Esophagus muscularis mucosa (tissue), 4 donors: ENCODE measurements around the gene HOXD9. TPM values are rescaled to one million over a fixed set of nuclear protein-coding genes. Genes with fewer than 3 reads are reported as not detected.

Experiments
- DNase-seq: peaks from one replicate; pipeline ENCODE4 v3.0.0-alpha.2; 2017; ENCODE audit errors: extremely low spot score
- H3K27ac ChIP-seq, 4 donors: fragments of 200-600 bp; sonication (generic); replicated peaks in 1 of 4; 1 replicate in 3 of 4; 2 replicates in 1 of 4; pipeline ENCODE4 v1.5.1; 2016 to 2019; ENCODE audit warnings: mild to moderate bottlenecking in 1 of 4
- H3K27me3 ChIP-seq, 4 donors: fragments of 200-600 bp; sonication (generic); one replicate each; pipeline versions ENCODE4 v1.5.1 to v1.6.0; 2016 to 2019
- H3K36me3 ChIP-seq, 4 donors: fragments of 200-600 bp; sonication (generic); one replicate each; pipeline ENCODE4 v1.5.1; 2016 to 2019
- H3K4me1 ChIP-seq, 4 donors: fragments of 200-600 bp; sonication (generic); one replicate each; pipeline ENCODE4 v1.5.1; 2016 to 2019
- H3K4me3 ChIP-seq, 4 donors: fragments of 200-600 bp; sonication (generic); 1 replicate in 2 of 4; 2 replicates in 2 of 4; pipeline ENCODE4 v1.5.1; 2016 to 2019; ENCODE audit warnings: mild to moderate bottlenecking in 4 of 4, moderate library complexity in 1 of 4
- H3K9me3 ChIP-seq, 4 donors: fragments of 200-600 bp; sonication (generic); 1 replicate in 3 of 4; 2 replicates in 1 of 4; pipeline ENCODE4 v1.5.1; 2016 to 2019
- CTCF ChIP-seq, 3 experiments: fragments of 200-600 bp in 2 of 3; fragments of 450-650 bp in 1 of 3; sonication (generic) in 2 of 3; IDR thresholded peaks; one replicate each; pipeline ENCODE4 v1.5.1; 2017 to 2019; ENCODE audit warnings: antibody characterized with exemption in 3 of 3, mild to moderate bottlenecking in 2 of 3, moderate library complexity in 1 of 3
- EP300 ChIP-seq: sonication (generic); formaldehyde crosslinking; IDR thresholded peaks from one replicate; pipeline ENCODE4 v1.6.1; 2017; ENCODE audit warnings: antibody characterized with exemption
- POLR2A ChIP-seq: fragments of 450-650 bp; IDR thresholded peaks from one replicate; pipeline ENCODE4 v1.6.1; 2017; ENCODE audit warnings: antibody characterized with exemption, moderate library complexity, mild to moderate bottlenecking, low read depth
- POLR2AphosphoS5 ChIP-seq, 2 donors: sonication (generic); formaldehyde crosslinking; IDR thresholded peaks; one replicate each; pipeline ENCODE4 v1.6.1; 2017; ENCODE audit warnings: antibody characterized with exemption in 2 of 2
- WGBS: methylation state at CpG from one replicate; pipeline ENCODE4 v1.1.5; 2018; 5-methylcytosine and 5-hydroxymethylcytosine counted together
- intact Hi-C: fragments of 100-400 bp; cut with DNase I; formaldehyde crosslinking; loops from one replicate; pipeline ENCODE4 v1.15.1; 2023
- total RNA-seq, 4 donors: library from RNA; depleted of rRNA; stranded (reverse); fragments of >200 nt; gene quantifications; one replicate each; pipeline versions ENCODE4 v1.1.0 to v1.2.1, GENCODE V29; 2016

The HOXD9 gene
- total RNA-seq, 4 donors from 2014 or later, result 0.83 to 2.2 (median 0.99) TPM

GRCh38 chr2:176092270-176093144, 30.0 kb upstream of the HOXD9 start, which contains the start of gene HOXD13:
TSS of gene HOXD13 (plus strand) at chr2:176092721. CDS start at chr2:176092891, 170 bp downstream.
- no peak for TF ChIP-seq POLR2AphosphoS5 (IDR thresholded peaks at IDR 0.05)
- no peak for TF ChIP-seq CTCF (IDR thresholded peaks at IDR 0.05)
- TF ChIP-seq EP300, result no peak
- no peak for TF ChIP-seq POLR2A

GRCh38 chr2:176093145-176093897, 29.2 kb upstream of the HOXD9 start:
- no peak overlapping the region for H3K27ac ChIP-seq
- TF ChIP-seq EP300 (no peak), CTCF (IDR thresholded peaks at IDR 0.05) (no peak), POLR2AphosphoS5 (IDR thresholded peaks at IDR 0.05) (no peak), POLR2A (no peak)
- H3K4me1 ChIP-seq, result peaks cover 19 to 48% (median 45%) of the 10 kb centered on the region in 4 donors
- H3K27me3 ChIP-seq, result peaks cover 3 to 100% (median 90%) of the 10 kb centered on the region in 4 donors
- 3% methylated on average over 37 of the region's 53 CpGs for whole genome bisulfite sequencing
- peak overlapping the region; percentile 31 to 52 (median 45) for H3K4me3 ChIP-seq
- intact Hi-C loops, result no loop called here
- no peaks in the 10 kb centered on the region for H3K9me3 ChIP-seq
- no peaks in the 10 kb centered on the region for H3K36me3 ChIP-seq
- DNase-seq, result no peak

More at GRCh38 chr2:176092270-176093144, 30.0 kb upstream of the HOXD9 start, which contains the start of gene HOXD13:
- H3K4me1 ChIP-seq, result peaks cover 25 to 46% (median 43%) of the 10 kb centered on the region in 4 donors
- DNase-seq, result no peak
- H3K36me3 ChIP-seq, result no peaks in the 10 kb centered on the region
- peaks cover 8 to 100% (median 90%) of the 10 kb centered on the region in 4 donors for H3K27me3 ChIP-seq
- H3K27ac ChIP-seq, result no peak within 1 kb of the TSS
- intact Hi-C loops, result no loop called here
- peak within 1 kb of the TSS; percentile 31 to 52 (median 45) for H3K4me3 ChIP-seq
- 3% methylated on average over 69 of the region's 95 CpGs for WGBS
- H3K9me3 ChIP-seq, result no peaks in the 10 kb centered on the region

GRCh38 chr2:176093898-176094249, 28.6 kb upstream of the HOXD9 start:
- peaks cover 16 to 48% (median 45%) of the 10 kb centered on the region in 4 donors for H3K4me1 ChIP-seq
- peaks cover 3 to 100% (median 90%) of the 10 kb centered on the region in 4 donors for H3K27me3 ChIP-seq
- DNase-seq, result no peak
- H3K36me3 ChIP-seq, result no peaks in the 10 kb centered on the region
- TF ChIP-seq POLR2A (no peak), CTCF (IDR thresholded peaks at IDR 0.05) (no peak), POLR2AphosphoS5 (IDR thresholded peaks at IDR 0.05) (no peak), EP300 (no peak)
- intact Hi-C loops, result no loop called here
- no peak overlapping the region for H3K4me3 ChIP-seq
- no peak overlapping the region for H3K27ac ChIP-seq
- no peaks in the 10 kb centered on the region for H3K9me3 ChIP-seq
- WGBS, result 15% methylated on average over 8 of the region's 8 CpGs

GRCh38 chr2:176094349-176094748, 28.2 kb upstream of the HOXD9 start:
- peaks cover 16 to 52% (median 47%) of the 10 kb centered on the region in 4 donors for H3K4me1 ChIP-seq
- intact Hi-C loops, result no loop called here
- TF ChIP-seq POLR2A (no peak), EP300 (no peak), CTCF (IDR thresholded peaks at IDR 0.05) (no peak), POLR2AphosphoS5 (IDR thresholded peaks at IDR 0.05) (no peak)
- H3K27me3 ChIP-seq, result peaks cover 3 to 100% (median 91%) of the 10 kb centered on the region in 4 donors
- H3K36me3 ChIP-seq, result no peaks in the 10 kb centered on the region
- no peak overlapping the region for H3K27ac ChIP-seq
- WGBS, result 6% methylated on average over 12 of the region's 12 CpGs
- no peak overlapping the region for H3K4me3 ChIP-seq
- DNase-seq, result no peak
- H3K9me3 ChIP-seq, result no peaks in the 10 kb centered on the region
